GM23338 (cell line): Measurements from ENCODE around the gene CD47. TPM values are rescaled to one million over a fixed set of nuclear protein-coding genes. Genes with fewer than 3 reads are reported as not detected.

ENCODE experiments used
- ATAC-seq: fragments of 200-7000 bp; cut with Tn5 transposase; 3 replicates; pipeline ENCODE4 v1.9.1; 2020
- DNase-seq: peaks from one replicate; pipeline ENCODE4 v3.0.0-alpha.2; 2015; ENCODE audit warnings: low spot score
- H2AFZ ChIP-seq: fragments of 200-600 bp; sonication (generic); 2 replicates; pipeline ENCODE4 v1.8.0; 2016; ENCODE audit warnings: antibody characterized with exemption, mild to moderate bottlenecking, moderate library complexity
- H3F3A ChIP-seq: fragments of 200-600 bp; sonication (generic); replicated peaks from 2 replicates; pipeline ENCODE4 v1.8.0; 2017; ENCODE audit warnings: antibody characterized with exemption, mixed run types, low read depth
- H3K27ac ChIP-seq: fragments of 200-600 bp; sonication (generic); 2 replicates; pipeline ENCODE4 v1.6.1; 2016; ENCODE audit warnings: low read depth
- H3K27me3 ChIP-seq: fragments of 200-600 bp; sonication (generic); 2 replicates; pipeline ENCODE4 v1.8.0; 2016; ENCODE audit warnings: mild to moderate bottlenecking, mixed run types, moderate library complexity; ENCODE audit not compliant: insufficient read depth
- H3K36me3 ChIP-seq: fragments of 200-600 bp; sonication (generic); 2 replicates; pipeline ENCODE4 v1.8.0; 2016; ENCODE audit warnings: mild to moderate bottlenecking; ENCODE audit not compliant: insufficient read depth
- H3K4me1 ChIP-seq: fragments of 200-600 bp; sonication (generic); 2 replicates; pipeline ENCODE4 v1.8.0; 2016; ENCODE audit warnings: mild to moderate bottlenecking, moderate library complexity; ENCODE audit not compliant: insufficient read depth
- H3K4me2 ChIP-seq: fragments of 200-600 bp; sonication (generic); 2 replicates; pipeline ENCODE4 v1.7.1; 2017; ENCODE audit warnings: mixed run types
- H3K4me3 ChIP-seq: fragments of 200-600 bp; sonication (generic); 2 replicates; pipeline ENCODE4 v1.6.1; 2016; ENCODE audit warnings: mixed run types
- H3K79me2 ChIP-seq: fragments of 200-600 bp; sonication (generic); replicated peaks from 2 replicates; pipeline ENCODE4 v1.8.0; 2017; ENCODE audit warnings: mild to moderate bottlenecking; ENCODE audit not compliant: insufficient read depth
- H3K9me2 ChIP-seq: fragments of 200-600 bp; sonication (generic); 2 replicates; pipeline ENCODE4 v1.8.0; 2017; ENCODE audit not compliant: insufficient read depth
- H4K20me1 ChIP-seq: fragments of 200-600 bp; sonication (generic); replicated peaks from 2 replicates; pipeline ENCODE4 v1.8.0; 2017; ENCODE audit warnings: mild to moderate bottlenecking; ENCODE audit not compliant: insufficient read depth
- H3K27ac Mint-ChIP-seq: 2 replicates; pipeline ENCODE4 v1.8.0; 2020; ENCODE audit warnings: inconsistent platforms, mild to moderate bottlenecking, moderate library complexity, mixed read lengths
- H3K27me3 Mint-ChIP-seq: 3 replicates; pipeline ENCODE4 v1.8.0; 2022; ENCODE audit warnings: low read depth, mild to moderate bottlenecking, moderate library complexity, mixed read lengths, inconsistent platforms; ENCODE audit not compliant: insufficient read depth, poor library complexity
- H3K36me3 Mint-ChIP-seq: 3 replicates; pipeline ENCODE4 v1.8.0; 2021; ENCODE audit warnings: low read depth, mild to moderate bottlenecking, inconsistent platforms, moderate library complexity, mixed read lengths
- H3K4me1 Mint-ChIP-seq: 3 replicates; pipeline ENCODE4 v1.8.0; 2020; ENCODE audit warnings: mild to moderate bottlenecking, inconsistent platforms, mixed read lengths
- H3K4me3 Mint-ChIP-seq: 3 replicates; pipeline ENCODE4 v1.8.0; 2021; ENCODE audit warnings: moderate library complexity, mild to moderate bottlenecking, inconsistent platforms, mixed read lengths
- H3K9me3 Mint-ChIP-seq: 3 replicates; pipeline ENCODE4 v1.8.0; 2020; ENCODE audit warnings: moderate library complexity, mild to moderate bottlenecking, inconsistent platforms, mixed read lengths
- CREB1 ChIP-seq: fragments of 250-450 bp; sonication (Bioruptor Pico); IDR thresholded peaks from 2 replicates; pipeline ENCODE4 v1.5.0; 2020; ENCODE audit warnings: low read depth, mild to moderate bottlenecking, moderate library complexity
- EZH2phosphoT487 ChIP-seq: fragments of 200-600 bp; sonication (generic); IDR thresholded peaks from one replicate; pipeline ENCODE4 v1.8.1; 2018; ENCODE audit warnings: antibody characterized with exemption; ENCODE audit not compliant: unreplicated experiment
- JUNB ChIP-seq: IDR thresholded peaks from one replicate; pipeline ENCODE4 v1.6.1; 2016; ENCODE audit warnings: antibody characterized with exemption; ENCODE audit not compliant: unreplicated experiment
- NANOG ChIP-seq: IDR thresholded peaks from 2 replicates; pipeline ENCODE4 v1.6.1; 2016; ENCODE audit warnings: antibody characterized with exemption, borderline replicate concordance
- POLR2AphosphoS5 ChIP-seq: IDR thresholded peaks from 2 replicates; pipeline ENCODE4 v1.6.1; 2016; ENCODE audit warnings: antibody characterized with exemption, low read depth
- ZNF114 ChIP-seq: fragments of 250-450 bp; sonication (Bioruptor Pico); IDR thresholded peaks from 2 replicates; pipeline ENCODE4 v1.5.0; 2020; ENCODE audit warnings: mild to moderate bottlenecking, moderate library complexity
- ZNF462 ChIP-seq: fragments of 250-450 bp; sonication (Bioruptor Pico); IDR thresholded peaks from 2 replicates; pipeline ENCODE4 v1.5.0; 2020; ENCODE audit warnings: mild to moderate bottlenecking, moderate library complexity
- polyA plus RNA-seq: library from polyadenylated mRNA; unstranded; fragments of >200 nt; fragmentation: Nextera tagmentation; extraction: Ambion mirVana; gene quantifications from 2 replicates; pipeline ENCODE4 v1.2.1, GENCODE V29; 2016
- total RNA-seq: library from RNA; depleted of rRNA; stranded (reverse); fragments of >200 nt; shearing (Covaris generic); gene quantifications from 2 replicates; pipeline ENCODE4 v1.2.3, GENCODE V29; 2014
- TF ChIP-seq, protein P1 (sequence below): IDR thresholded peaks from 2 replicates; pipeline ENCODE4 v1.6.1; 2016; ENCODE audit warnings: antibody characterized with exemption
- TF ChIP-seq, protein P2 (sequence below), 2 experiments: fragments of 200-600 bp in 1 of 2; sonication (generic) in 1 of 2; conservative IDR thresholded peaks; 2 replicates each; pipeline versions ENCODE4 v1.5.1 to v1.6.1; 2016 to 2017; ENCODE audit warnings: antibody characterized with exemption in 2 of 2, low read depth in 2 of 2, mild to moderate bottlenecking in 2 of 2, moderate library complexity in 1 of 2

CD47 gene
- total and polyA plus RNA-seq, 2 experiments from 2014 or later = 22.1 to 26.9 TPM

DNA sequence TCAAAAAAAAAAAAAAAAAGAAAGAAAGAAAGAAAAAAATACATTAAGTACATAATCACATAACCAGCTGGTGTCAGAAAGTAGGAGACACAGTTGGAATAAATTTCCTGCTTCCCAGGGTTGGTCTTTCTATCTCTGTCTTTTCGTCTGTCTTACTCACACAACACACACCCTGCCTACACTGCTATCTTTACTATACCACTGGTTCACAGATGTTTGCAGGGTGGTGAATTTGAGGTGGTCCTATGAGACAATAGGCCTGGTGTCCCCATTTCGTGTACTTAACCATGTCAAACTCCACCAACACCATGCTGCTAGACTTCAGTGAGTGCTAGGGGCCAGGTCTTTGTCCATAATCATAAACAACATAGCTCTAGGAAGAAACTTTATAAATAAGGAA lies 17.6 kb upstream of the CD47 start (continued):
- TF ChIP-seq ZNF462 (no peak), NANOG (no peak)
- TF ChIP-seq, protein P1, sequence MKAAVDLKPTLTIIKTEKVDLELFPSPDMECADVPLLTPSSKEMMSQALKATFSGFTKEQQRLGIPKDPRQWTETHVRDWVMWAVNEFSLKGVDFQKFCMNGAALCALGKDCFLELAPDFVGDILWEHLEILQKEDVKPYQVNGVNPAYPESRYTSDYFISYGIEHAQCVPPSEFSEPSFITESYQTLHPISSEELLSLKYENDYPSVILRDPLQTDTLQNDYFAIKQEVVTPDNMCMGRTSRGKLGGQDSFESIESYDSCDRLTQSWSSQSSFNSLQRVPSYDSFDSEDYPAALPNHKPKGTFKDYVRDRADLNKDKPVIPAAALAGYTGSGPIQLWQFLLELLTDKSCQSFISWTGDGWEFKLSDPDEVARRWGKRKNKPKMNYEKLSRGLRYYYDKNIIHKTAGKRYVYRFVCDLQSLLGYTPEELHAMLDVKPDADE = no peak

DNA sequence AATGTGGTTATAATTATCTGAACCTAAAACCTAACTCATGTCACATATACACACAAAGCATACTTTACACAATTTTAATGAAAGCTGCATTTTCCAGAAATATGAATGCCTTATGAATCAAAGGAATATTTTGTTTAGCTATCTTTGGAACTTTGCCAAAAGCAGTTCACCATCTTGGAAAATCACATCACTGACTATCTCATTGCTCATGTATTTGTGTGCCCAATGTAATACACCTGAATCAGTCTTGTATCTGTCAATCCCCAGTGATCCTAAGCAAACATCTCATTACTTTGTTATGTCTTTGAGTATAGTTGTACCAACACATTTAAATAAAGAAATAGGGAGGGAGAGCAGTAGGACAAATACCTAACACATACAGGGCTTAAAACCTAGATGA lies 15.6 kb upstream of the CD47 start:
- Histone ChIP-seq H3F3A (no peaks in the 10 kb centered on the region), H3K79me2 (no peaks in the 10 kb centered on the region), H3K27ac (no peak overlapping the region), H3K4me1 (no peaks in the 10 kb centered on the region), H3K4me3 (no peak overlapping the region), H2AFZ (no peak overlapping the region), H3K36me3 (no peaks in the 10 kb centered on the region), H3K27me3 (no peaks in the 10 kb centered on the region), H3K4me2 (no peak overlapping the region), H3K9me2 (no peaks in the 10 kb centered on the region), H4K20me1 (no peaks in the 10 kb centered on the region)
- Mint-ChIP-seq H3K9me3 (no peaks in the 10 kb centered on the region), H3K27ac (no peak overlapping the region), H3K27me3 (peaks cover 2% of the 10 kb centered on the region), H3K36me3 (no peaks in the 10 kb centered on the region), H3K4me3 (no peak overlapping the region), H3K4me1 (peaks cover 9% of the 10 kb centered on the region)
- no peak for ATAC-seq
- DNase-seq = no peak
- TF ChIP-seq CREB1 (CRISPR knock-in tag) (no peak), JUNB (no peak), EZH2phosphoT487 (no peak), POLR2AphosphoS5 (no peak), ZNF114 (CRISPR knock-in tag) (no peak)
- TF ChIP-seq, protein P2, sequence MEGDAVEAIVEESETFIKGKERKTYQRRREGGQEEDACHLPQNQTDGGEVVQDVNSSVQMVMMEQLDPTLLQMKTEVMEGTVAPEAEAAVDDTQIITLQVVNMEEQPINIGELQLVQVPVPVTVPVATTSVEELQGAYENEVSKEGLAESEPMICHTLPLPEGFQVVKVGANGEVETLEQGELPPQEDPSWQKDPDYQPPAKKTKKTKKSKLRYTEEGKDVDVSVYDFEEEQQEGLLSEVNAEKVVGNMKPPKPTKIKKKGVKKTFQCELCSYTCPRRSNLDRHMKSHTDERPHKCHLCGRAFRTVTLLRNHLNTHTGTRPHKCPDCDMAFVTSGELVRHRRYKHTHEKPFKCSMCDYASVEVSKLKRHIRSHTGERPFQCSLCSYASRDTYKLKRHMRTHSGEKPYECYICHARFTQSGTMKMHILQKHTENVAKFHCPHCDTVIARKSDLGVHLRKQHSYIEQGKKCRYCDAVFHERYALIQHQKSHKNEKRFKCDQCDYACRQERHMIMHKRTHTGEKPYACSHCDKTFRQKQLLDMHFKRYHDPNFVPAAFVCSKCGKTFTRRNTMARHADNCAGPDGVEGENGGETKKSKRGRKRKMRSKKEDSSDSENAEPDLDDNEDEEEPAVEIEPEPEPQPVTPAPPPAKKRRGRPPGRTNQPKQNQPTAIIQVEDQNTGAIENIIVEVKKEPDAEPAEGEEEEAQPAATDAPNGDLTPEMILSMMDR (conservative IDR thresholded peaks at IDR 0.05; ENCODE audit: low read depth in 2 of 2) = no peak
